IMR-90 (cell line): ENCODE results near the gene RIPOR2.

Experiments
- CTCF ChIP-seq: conservative IDR thresholded peaks from 2 replicates; pipeline ENCODE4 v1.5.1; 2012; ENCODE audit warnings: mild to moderate bottlenecking, low read depth, low read length, improper control_type of control experiment
- MAZ ChIP-seq: IDR thresholded peaks from 2 replicates; pipeline ENCODE4 v1.6.1; 2012; ENCODE audit warnings: low read depth, mild to moderate bottlenecking, low read length, improper control_type of control experiment, moderate library complexity, borderline replicate concordance
- POLR2A ChIP-seq: IDR thresholded peaks from 2 replicates; pipeline ENCODE4 v1.6.1; 2012; ENCODE audit warnings: mild to moderate bottlenecking, low read depth, low read length
- RFX5 ChIP-seq: IDR thresholded peaks from 2 replicates; pipeline ENCODE4 v1.8.0; 2012; ENCODE audit warnings: low read depth, mild to moderate bottlenecking, low read length, moderate library complexity
- USF2 ChIP-seq: fragments of 150-350 bp; IDR thresholded peaks from 2 replicates; pipeline ENCODE4 v1.6.1; 2017; ENCODE audit warnings: mild to moderate bottlenecking, antibody characterized with exemption, low read length, low read depth

GRCh38 chr6:24932832-24933231 is 2.9 kb downstream of the RIPOR2 start:
- no peak for TF ChIP-seq CTCF
- TF ChIP-seq POLR2A, result no peak
- TF ChIP-seq MAZ, result no peak
- no peak for TF ChIP-seq RFX5
- no peak for TF ChIP-seq USF2
